ENCODE data around the gene OTOGL. TPM values are rescaled to one million over a fixed set of nuclear protein-coding genes. Genes with fewer than 3 reads are reported as not detected.

The OTOGL gene
- total RNA-seq, 2 experiments from 2014 or later: not detected

DNA sequence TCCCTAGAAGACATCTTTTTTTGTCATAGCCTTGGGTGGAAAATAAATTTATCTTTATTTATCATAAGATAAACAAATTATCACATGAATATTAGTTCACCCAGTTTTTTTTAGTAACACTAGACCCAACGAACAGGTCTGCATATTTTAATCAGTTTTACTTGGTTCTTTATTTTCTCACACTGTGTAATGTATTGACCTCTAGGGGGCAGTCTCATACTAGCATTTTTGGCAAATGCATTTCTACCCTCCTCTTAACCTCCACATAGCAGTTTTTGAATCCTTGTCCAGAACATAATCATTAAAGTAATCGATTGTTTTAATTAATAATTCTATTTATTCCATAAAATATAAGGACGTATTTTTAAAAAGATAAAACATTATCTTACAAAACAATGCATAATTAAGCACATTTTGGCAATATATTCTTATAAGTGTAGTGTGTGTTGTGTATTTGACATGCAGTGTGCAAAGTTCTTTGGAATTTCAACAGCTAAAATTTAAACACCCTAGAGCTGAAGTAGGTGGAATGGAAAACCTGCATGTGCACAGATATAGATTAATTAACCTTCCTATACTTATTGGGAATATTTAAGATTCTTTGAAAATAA, 313.1 kb downstream of the OTOGL start:
- no peaks in the 10 kb centered on the region for H3K27me3 Mint-ChIP-seq
- no peak overlapping the region for H3K4me3 Mint-ChIP-seq
- H3K36me3 Mint-ChIP-seq (ENCODE audit: low read depth): no peaks in the 10 kb centered on the region
- ChIA-PET CTCF (interaction anchor here (0.6 kb wide), 1 partner anchor 17 kb away, joined by 3 read pairs; no protein-coding TSS in a partner anchor), POLR2A (no interaction called here)
- DNase-seq: no peak
- no peaks in the 10 kb centered on the region for H3K9me3 Mint-ChIP-seq
- H3K27ac Mint-ChIP-seq: no peak overlapping the region
- no peaks in the 10 kb centered on the region for H3K4me1 Mint-ChIP-seq

DNA sequence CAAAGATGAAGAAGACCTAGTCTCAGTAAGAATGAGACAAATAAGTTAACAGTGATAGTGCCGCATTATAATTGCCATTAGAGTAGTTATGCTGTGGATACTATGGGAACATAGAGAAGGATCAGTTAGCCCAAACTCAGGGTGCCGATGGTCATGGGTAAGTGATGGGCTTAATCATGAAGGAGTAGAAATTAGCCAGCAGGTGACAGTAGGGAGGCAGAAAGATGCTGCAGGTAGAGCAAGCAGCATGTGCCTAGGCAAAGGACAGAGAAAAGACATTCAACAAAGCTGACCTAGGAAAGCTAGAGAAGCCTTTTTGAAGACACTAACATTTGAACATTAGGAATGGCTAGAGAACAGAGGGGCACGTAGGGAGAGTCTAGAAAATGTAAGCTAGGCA, 314.1 kb downstream of the OTOGL start:
- no peaks in the 10 kb centered on the region for H3K36me3 Mint-ChIP-seq (ENCODE audit: low read depth)
- H3K4me3 Mint-ChIP-seq: no peak overlapping the region
- H3K27ac Mint-ChIP-seq: no peak overlapping the region
- ChIA-PET CTCF (no interaction called here), POLR2A (no interaction called here)
- no peaks in the 10 kb centered on the region for H3K4me1 Mint-ChIP-seq
- no peaks in the 10 kb centered on the region for H3K9me3 Mint-ChIP-seq
- no peak for DNase-seq
- H3K27me3 Mint-ChIP-seq: no peaks in the 10 kb centered on the region

DNA sequence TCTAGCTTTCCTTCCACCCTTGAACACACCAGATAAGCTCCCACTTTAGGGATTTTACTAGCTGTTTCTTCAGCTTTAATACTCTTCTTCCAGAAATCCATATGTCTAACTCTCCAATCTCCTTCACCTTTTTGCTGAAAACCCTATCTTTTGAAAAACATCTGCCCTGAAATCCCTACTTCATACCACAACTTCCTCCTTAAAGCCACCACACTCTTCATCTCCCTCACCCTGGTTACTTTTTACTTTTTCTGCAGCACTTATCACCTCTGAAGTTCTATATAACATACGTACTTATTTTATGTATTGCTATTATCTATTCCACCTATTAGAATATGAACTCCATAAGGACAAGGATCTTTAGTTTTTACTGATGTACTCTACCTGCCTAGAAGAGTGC, 316.1 kb downstream of the OTOGL start:
- no peaks in the 10 kb centered on the region for H3K27me3 Mint-ChIP-seq
- no peak for DNase-seq
- no peaks in the 10 kb centered on the region for H3K9me3 Mint-ChIP-seq
- POLR2A ChIA-PET: no interaction called here
- no peaks in the 10 kb centered on the region for H3K4me1 Mint-ChIP-seq
- no peaks in the 10 kb centered on the region for H3K36me3 Mint-ChIP-seq (ENCODE audit: low read depth)
- CTCF ChIA-PET: no interaction called here
- H3K4me3 Mint-ChIP-seq: no peak overlapping the region
- no peak overlapping the region for H3K27ac Mint-ChIP-seq

DNA sequence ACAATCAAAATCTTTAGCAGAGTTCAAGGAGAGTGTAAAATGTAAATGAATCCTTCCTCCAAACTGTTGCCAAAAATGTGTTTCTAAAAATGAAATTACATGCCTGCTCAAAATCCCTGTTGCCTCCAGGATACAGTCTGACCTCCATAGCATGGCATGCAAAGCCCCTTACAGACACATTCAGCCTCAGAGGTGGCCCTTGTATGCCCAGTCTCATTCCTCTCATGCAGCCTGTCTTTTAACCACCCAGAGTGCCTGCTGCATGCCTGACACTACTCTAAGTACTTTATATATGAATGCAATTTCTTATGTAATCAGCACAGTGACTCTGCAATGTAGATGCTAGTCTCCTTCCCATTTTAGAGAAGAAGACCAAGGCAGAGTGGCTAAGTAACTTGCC, 320.3 kb downstream of the OTOGL start:
- Mint-ChIP-seq H3K4me3 (no peak overlapping the region), H3K4me1 (no peaks in the 10 kb centered on the region), H3K27ac (no peak overlapping the region), H3K9me3 (no peaks in the 10 kb centered on the region), H3K36me3 (ENCODE audit: low read depth) (no peaks in the 10 kb centered on the region), H3K27me3 (no peaks in the 10 kb centered on the region)
- DNase-seq: no peak
- ChIA-PET POLR2A (no interaction called here), CTCF (no interaction called here)

DNA sequence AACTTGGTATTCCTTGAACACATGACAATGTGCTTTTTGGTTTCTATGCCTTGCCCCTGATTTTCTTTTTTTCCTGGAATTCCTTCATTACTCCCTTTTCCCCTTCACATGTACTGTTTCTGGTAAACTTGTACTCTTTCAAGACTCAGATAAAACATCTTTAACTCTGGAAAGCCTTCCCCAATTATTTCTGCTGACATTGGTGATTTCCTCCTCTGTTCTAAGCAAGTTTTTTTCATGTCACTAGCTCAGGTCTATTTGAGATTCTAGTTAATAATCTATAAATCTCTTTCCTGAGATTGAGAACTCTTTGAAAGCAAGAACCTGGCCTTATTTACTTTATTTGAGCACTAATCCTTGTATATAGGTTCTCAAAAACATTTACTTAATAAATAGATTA, 320.7 kb downstream of the OTOGL start:
- Mint-ChIP-seq H3K27ac (no peak overlapping the region), H3K36me3 (ENCODE audit: low read depth) (no peaks in the 10 kb centered on the region), H3K9me3 (no peaks in the 10 kb centered on the region), H3K4me3 (no peak overlapping the region), H3K27me3 (no peaks in the 10 kb centered on the region), H3K4me1 (no peaks in the 10 kb centered on the region)
- POLR2A ChIA-PET: no interaction called here
- DNase-seq: no peak
- CTCF ChIA-PET: no interaction called here

DNA sequence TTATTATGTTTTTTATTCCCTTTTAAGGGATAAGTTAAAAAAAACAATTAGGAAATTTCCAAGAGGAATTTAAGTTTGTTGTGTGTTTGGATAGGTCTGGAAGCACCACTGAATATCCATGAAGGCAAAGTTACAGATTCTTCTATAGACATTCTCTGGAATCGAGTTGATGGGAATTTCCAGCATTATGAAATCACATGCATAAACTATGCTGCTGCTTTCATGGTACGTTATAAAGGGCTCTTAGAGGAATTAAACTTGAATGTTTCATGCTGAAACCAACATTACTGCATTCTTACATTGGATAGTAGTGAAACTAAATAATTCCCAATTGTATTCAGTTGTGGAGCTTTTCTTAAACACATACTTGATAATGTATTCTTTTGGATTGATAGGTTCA, 323.2 kb downstream of the OTOGL start:
- ChIA-PET POLR2A (no interaction called here), CTCF (no interaction called here)
- H3K27me3 Mint-ChIP-seq: no peaks in the 10 kb centered on the region
- DNase-seq: no peak
- H3K9me3 Mint-ChIP-seq: no peaks in the 10 kb centered on the region
- no peaks in the 10 kb centered on the region for H3K36me3 Mint-ChIP-seq (ENCODE audit: low read depth)
- no peak overlapping the region for H3K4me3 Mint-ChIP-seq
- H3K4me1 Mint-ChIP-seq: no peaks in the 10 kb centered on the region
- no peak overlapping the region for H3K27ac Mint-ChIP-seq

Other genes starting within 250 kb of the OTOGL start
- gene PPP1R12A, start 164.4 kb upstream of the OTOGL start, total RNA-seq: 100 to 1,000 TPM; 114 to 115 TPM

Data from activated CD4-positive, alpha-beta memory T cell treated with anti-CD3 and anti-CD28 coated beads, Interleukin-2, amount 10 ng/mL, durations not matched to agents 7 days and 5 days (primary cell).